ENCODE data around the gene DOLK.
A peak's percentile ranks its signal among the peaks of the same experiment; 100 is the strongest.

DOLK gene

DNA sequence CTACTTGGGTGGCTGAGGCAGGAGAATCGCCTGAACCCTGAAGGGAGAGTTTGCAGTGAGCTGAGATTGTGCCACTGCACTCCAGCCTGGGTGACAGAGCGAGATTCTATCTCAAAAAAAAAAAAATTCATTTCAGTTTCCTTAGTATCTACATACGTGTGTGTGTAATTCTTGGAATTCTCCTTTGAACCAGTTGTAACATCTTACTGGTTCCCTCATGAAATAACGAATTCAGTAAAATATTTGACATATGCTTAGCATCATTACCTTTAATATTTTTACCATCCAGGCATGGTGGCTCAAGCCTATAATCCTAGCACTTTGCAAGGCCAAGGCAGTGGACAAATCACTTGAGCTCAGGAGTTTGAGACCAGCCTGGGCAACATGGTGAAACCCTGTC, 17.8 kb downstream of the DOLK start:
- no peak for DNase-seq

DNA sequence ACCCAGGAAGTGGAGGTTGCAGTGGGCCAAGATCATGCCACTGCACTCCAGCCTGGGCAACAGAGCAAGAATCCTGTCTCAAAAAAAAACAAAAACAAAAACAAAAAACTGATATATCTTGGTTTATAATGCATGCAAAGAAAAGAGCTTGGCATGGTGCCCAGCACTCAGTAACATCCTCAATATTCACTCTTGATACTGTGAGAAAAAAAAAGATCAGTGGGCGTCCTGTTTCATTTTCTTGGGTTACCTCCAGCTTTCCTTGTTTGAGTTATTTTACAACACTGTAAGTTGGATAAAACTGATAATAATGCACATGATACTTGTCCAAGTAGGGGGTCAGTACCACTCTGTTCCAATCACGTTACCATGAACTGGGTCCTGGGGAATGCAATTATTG, 18.8 kb downstream of the DOLK start:
- no peak for DNase-seq

DNA sequence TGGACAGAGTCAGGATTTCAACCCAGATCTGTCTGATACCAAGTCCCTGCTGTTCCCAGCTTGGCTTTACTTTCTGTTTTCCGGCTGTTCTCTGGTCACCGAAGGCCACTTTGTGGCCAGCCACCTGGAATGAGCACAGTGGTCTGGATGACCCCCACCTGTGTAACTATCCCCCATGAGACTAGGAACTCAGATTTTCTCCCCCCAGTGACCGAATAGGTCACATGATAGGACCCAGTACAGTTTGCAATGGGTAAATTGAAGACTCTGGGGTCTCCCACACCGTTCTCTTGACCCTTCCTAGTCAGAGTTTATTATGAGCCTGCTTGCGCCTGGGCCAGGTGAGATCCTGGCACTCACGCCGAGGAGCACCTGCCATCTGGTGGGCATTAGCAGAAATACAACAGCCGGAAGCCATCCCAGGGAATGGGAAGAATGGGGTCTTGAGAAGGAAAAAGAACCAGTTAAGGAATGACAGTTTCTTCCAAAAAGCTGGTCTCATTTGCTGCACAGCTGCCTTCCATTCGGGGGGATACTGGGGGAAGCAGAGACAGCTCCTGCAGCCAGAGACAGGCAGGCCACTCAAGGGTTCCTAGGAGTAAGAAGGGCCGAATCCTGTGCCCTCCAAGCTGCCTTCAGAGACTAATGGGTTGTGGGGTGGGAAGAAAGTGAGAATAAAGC, 19.5 kb downstream of the DOLK start:
- peak; percentile 43 for DNase-seq

DNA sequence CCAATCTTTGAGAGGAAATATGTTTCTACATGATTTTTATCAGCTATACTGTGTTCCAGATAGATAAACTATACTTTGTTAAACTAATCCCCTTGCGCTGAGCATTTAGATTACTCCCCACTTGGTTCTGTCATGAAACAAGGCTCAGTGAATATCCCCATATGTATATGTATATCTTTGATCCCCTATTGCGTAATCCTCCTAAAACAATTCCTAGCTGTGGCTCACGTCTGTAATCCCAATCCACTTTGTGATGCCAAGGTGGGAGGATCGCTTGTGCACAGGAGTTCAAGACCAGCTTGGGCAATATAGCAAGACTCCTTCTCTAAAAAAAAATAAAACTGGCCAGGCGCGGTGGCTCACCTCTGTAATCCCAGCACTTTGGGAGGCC, 23.9 kb downstream of the DOLK start:
- no peak for DNase-seq

DNA sequence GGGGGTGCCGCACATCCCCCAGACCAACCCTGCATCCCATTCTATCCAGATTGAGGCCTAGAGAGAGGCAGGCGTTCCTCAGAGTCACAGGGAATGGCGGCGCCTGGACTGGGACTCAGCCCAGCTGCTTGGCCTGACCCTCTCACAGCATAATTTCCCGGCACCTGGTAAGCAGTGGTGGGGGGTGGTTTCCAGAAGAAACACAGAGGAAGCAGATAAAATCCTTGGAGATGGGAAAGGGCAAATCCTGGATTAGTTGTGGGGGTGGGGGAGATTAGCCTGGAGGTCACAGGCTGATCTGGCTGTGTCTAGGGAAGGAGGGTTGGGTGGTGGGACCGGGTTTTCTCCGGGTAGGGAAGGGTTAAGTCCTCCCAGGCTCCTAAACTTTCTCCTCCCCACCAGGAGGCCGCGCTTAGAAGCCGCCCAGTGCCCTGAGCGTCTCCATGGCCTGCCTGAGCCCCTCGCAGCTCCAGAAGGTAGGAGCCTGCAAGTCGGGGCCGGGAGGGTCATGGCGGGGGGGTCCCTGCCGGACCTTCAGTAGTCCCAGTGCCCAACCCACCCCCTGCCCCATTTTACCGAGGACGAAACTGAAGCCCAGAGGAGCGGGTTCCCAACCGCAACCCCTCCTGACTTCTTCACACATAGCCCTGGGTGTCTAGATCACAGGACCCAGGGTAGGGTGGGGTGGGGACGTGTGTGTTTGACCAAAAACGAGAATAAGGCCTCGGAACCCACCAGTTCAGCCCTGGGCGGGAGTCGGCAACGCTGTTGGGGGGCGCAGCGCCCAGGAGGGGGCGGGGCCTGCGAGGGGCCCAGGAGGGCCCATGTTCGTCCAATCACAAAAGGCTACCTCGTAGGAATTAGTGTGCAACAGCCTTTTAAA, 25.3 kb downstream of the DOLK start:
- DNase-seq, result peak; percentile 72

DNA sequence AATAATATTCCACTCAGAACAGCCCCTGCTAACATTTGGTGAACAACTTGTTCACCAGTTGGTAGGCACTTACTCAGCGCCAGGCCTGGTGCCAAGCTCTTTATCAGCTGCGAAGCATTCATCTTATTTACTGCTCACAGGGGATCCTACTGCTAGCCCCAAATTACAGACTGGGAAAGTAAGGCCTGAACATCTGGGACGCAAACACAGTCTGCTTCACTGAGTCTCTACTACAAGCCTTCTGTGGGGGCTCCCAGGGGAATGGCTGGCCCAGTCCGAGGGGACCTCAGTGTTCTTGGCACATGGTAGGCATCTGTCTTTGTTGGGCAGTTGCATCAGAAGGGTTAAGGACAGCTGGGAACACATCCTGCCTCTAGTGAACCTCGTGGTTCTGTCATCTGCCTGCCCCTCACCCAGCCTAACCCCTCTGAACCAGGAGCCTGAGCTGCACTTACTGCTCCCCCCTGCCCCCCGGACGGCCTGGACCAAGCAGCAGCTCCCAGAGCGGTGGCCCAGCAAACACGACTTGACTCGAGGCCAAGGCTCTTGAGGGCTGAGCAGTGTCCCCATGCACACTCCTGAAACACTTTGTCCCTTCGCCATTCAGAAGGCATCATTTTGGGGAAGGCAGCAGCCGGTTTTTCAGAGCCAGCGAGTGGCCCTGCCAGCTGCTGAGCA, 26.9 kb downstream of the DOLK start, which contains the start of gene PHYHD1:
Gene PHYHD1 (plus strand): TSS at position 602 of the 678 bp plus-strand sequence. CDS start 1,342 bp downstream, outside the sequence.
- DNase-seq, result peak; percentile 72

DNA sequence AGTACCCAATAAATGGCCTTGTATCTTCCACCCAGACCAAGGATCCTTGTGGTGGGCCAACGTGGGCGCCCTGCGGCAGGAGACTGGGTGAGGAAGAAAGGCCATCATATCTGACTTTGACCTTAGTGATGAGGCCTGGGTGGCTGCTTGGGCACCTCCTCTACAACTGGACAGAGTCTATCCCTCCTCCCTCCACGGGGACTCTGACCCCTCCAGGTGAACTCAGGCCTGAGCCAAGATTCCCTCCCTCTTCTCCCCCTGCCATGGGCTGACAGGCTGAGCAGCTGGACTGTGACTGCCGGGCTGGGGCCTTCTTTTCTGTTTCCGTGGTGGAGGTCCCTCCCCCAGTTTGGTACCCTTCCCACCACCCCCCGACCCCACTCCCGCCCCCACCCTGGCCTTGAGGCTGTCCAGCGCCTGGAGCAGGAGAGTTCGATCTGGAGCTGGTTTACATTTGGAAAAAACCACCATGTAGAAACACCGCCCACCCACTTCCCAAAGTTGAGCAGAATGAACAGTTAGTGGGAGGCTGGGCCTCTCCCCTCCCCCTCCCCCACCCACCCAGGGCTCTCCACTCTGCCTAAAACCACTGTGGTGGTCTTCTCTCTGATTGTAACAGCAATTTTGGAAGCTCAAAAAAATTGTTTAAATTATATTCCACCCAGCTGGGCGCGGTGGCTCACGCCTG, 27.9 kb downstream of the DOLK start:
- DNase-seq, result no peak

DNA sequence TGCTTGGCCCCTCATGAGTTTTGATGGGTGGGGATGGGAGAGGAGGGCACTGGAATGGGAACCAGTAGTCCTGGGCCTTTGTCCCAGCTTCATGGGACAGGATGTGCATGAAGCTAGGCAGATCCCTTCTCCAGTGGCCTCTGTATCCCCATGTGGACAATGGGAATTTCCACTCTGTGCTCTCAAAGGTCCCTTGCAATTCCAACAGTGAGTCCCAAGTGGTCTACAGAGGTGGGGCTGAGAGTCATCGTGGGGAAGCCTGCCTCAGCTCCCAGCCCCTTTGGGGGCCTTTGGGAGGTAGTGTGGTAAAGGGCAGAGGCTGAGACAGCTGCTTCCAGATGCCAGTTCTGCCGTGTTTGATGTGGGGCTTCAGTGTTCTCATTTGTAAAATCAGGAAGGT, 28.5 kb downstream of the DOLK start:
- DNase-seq, result no peak

DNA sequence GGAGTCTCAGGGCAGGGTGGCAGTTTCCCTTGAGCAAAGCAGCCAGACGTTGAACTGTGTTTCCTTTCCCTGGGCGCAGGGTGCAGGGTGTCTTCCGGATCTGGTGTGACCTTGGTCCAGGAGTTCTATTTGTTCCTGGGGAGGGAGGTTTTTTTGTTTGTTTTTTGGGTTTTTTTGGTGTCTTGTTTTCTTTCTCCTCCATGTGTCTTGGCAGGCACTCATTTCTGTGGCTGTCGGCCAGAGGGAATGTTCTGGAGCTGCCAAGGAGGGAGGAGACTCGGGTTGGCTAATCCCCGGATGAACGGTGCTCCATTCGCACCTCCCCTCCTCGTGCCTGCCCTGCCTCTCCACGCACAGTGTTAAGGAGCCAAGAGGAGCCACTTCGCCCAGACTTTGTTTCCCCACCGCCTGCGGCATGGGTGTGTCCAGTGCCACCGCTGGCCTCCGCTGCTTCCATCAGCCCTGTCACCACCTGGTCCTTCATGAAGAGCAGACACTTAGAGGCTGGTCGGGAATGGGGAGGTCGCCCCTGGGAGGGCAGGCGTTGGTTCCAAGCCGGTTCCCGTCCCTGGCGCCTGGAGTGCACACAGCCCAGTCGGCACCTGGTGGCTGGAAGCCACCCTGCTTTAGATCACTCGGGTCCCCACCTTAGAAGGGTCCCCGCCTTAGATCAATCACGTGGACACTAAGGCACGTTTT, 30.1 kb downstream of the DOLK start:
- peak; percentile 58 for DNase-seq

DNA sequence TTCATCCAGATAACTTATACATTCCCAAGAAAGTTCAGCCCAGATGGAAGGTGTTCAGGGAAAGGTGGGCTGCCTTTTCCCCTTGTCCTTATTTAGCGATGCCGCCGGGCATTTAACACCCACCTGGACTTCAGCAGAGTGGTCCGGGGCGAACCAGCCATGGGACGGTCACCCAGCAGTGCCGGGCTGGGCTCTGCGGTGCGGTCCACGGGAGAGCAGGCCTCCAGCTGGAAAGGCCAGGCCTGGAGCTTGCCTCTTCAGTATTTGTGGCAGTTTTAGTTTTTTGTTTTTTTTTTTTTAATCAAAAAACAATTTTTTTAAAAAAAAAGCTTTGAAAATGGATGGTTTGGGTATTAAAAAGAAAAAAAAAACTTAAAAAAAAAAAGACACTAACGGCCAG, 30.7 kb downstream of the DOLK start:
- DNase-seq, result no peak

DNA sequence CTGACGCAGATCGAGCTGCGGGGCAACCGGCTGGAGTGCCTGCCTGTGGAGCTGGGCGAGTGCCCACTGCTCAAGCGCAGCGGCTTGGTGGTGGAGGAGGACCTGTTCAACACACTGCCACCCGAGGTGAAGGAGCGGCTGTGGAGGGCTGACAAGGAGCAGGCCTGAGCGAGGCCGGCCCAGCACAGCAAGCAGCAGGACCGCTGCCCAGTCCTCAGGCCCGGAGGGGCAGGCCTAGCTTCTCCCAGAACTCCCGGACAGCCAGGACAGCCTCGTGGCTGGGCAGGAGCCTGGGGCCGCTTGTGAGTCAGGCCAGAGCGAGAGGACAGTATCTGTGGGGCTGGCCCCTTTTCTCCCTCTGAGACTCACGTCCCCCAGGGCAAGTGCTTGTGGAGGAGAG, 31.2 kb downstream of the DOLK start:
- no peak for DNase-seq

DNA sequence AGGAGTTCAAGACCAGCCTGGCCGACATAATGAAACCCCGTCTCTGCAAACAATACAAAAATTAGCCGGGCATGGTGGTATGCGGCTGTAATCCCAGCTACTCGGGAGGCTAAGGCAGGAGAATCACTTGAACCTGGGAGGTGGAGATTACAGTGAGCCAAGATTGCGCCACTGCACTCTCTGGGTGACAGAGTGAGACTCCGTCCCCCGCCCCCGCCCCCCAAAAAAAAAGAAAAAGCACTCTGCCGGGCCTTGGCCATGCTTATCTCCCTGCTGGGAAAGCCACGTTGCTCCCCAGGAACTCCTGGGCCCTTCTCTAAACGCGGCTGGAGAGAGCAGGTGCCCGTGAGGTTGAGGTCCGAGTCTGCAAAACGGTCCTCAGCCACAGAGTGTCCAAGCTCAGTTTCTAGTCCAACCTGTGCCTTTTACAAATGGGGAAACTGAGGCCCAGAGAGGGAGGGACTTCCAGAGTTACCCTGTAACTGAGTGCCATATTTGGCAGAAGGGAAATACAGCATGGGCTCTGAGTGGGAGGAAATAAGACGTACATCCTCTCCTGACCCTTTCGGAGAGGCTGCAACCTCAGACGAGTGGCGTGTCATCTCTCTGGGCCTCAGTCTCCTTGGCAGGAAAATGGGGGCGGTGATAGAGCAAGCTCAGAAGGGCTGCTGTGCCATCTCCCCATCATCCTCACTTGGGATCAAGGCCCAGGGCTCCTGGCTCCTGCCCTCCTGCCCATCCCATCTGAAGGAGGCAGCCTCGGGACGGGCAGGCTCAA, 33.2 kb downstream of the DOLK start:
- DNase-seq, result no peak

DNA sequence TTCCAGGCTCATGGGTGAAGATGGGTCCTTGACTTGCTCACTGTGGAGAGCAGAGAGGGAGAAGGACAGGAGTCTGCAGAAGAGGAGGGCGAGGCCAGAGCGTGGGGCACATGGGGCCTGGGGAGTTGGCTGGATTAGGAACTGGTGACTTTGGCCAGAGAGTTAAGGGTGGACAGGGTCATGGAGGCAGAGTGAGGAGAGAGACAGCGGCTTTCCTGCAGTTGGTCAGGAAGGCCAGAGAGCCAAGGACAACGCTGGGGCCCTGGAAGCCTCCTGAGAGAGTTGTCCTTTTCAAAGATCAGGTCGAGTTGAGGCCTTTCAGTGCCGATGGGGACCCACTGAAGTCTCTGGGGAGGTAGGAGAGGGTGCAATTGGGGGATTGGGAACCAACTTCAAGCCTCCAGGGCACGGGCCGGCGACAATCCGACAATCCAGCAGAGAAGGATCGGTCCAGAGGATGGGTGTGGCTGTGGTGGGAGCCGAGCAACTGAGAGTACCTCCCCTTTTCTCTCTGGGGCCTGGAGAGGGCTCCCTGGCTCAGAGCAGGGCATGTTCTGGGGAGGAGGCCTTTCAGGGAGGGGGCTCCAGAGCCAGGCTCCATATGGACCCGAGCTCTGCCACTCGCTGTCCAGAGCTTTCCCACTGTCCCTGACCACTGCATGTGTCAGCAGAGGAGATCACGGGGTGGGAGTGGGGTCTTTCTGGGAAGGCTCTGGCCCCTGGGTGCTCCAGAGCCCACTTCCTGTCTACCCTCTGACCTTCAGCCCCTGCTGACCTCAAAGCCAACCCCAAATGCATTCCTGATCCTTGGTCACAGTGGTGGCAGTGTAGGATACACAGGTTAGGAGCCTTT, 34.1 kb downstream of the DOLK start:
- no peak for DNase-seq

DNA sequence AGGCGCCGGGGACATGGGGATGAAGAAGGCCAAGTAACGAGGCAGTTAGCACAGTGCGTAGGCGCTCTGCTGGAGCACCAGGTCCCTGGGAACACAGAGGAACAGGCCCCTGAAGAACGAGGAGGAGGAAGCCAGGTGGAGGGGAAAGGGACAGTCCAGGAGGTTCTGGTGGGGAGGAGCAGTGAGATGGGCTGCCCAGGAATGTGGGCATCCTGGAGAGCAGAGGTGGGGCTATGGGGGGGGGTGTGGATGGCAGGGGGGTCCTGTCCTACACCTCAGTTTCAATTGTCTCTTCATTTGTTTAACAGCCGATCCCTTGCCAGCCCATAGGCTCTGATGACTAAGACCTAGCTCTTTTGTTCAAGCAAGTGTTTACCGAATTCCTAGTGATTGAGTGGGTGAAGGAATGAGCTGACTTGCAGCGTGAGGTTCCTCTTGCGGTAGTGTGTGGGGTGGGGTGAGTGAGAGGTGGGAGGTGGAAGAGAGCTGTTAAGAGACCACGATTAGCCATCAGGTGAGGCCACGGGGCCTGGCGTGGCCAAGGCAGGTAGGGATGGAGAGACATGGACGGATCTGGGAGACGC, 35.0 kb downstream of the DOLK start:
- peak; percentile 91 for DNase-seq

DNA sequence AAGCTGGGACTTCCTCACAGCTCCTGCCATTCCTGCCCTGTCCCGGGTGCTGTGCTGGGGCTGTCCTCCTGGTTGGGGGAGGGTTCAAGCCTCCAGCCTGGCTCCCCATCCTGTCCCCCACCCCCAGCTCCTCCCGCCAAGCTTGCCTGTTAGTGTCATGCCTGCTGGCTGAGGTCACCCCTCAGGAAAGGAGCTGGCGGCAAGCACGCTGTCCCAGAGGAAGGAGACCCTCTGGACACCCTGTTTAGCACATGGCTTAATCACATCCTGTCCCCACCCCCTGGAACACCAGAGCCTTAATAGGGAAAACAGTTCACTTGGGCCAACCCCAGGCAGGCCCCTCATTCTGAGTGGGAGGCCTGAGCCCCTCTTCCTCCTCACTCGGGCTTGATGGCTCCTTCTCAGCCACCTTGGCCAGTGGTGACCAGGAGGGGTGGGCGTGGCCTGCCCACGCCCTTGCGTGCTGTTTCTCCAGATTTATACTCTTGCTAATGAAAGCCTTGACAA, 35.8 kb downstream of the DOLK start:
- peak; percentile 93 for DNase-seq

DNA sequence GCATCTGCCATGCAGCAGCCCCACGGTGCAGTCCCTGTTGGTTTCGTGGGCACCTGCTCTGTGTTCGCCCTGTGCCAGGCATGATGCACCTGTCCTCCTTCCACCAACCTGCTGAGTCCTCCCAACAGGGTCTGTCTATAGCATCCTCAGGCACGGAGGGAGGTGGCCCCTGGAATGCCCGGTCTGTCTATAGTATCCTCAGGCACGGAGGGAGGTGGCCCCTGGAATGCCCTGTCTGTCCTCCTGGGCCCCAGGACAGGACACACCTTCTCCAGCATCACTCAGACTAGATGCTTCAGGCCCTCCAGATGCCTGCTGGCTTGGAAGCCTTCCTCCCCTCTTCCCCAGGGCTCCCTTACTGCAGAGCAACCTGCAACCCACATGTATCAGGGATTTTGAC, 36.5 kb downstream of the DOLK start:
- DNase-seq, result no peak

DNA sequence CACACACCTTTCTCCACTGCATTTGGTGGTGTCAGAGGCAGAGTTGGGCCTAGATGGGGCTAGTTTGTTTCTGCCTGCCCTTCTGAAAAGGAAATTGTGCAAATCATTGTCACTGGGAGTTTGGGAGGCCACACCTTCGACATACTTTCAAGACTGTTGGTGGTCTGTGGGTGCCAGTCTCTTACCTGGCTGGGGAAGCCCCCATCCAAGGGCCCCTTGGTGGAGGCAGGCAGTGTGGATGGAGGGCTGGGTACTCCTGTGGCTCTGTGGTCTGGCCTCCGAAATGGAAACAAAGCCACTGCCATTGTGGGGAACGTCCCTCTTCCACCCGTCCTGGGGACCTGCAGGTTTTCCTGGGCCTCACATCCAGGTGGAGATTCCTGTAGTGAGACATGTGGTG, 37.5 kb downstream of the DOLK start:
- DNase-seq, result no peak

DNA sequence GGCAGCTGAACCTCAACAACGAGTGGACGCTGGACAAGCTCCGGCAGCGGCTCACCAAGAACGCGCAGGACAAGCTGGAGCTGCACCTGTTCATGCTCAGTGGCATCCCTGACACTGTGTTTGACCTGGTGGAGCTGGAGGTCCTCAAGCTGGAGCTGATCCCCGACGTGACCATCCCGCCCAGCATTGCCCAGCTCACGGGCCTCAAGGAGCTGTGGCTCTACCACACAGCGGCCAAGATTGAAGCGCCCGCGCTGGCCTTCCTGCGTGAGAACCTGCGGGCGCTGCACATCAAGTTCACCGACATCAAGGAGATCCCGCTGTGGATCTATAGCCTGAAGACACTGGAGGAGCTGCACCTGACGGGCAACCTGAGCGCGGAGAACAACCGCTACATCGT, 39.0 kb downstream of the DOLK start:
- DNase-seq, result no peak

DNA sequence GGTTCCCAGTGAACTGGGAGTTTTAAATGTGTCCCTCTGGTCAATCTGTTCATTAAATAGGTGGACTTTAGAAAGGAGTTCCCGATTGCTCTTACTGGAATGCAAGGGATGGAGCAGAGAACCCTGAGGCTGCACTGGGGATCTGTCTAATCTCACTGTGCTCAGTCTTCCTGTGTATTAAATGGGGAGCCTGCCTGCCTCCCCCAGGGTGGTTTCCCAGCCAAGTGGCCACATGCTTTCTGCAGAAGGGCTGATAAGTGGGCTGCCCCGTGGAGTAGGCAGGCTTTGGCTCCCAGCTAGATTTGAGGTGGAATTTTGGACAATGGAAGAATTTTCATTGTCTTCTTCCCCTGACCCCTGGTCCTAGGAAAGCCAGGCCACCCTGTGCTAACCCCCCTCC, 40.7 kb downstream of the DOLK start:
- DNase-seq, result no peak

DNA sequence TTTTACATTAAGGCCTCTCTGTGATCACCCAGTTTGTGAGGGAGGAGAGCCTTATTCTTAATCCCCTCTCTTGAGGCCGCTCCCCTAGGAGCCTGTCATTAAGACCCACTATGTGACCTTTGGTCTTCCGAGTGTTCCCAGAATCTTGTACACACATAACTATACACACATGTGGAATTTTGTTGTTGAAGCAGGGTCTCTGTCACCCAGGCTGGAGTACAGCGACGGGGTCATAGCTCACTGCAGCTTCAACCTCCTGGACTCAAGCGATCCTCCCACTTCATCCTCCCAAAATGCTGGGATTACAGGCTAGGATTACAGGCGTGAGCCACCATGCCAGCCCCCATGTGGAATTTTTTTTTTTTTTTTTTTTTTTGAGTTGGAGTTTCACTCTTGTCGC, 41.4 kb downstream of the DOLK start:
- no peak for DNase-seq

Data from fibroblast of skin of right quadriceps (primary cell).